Femur (tissue), 1 donor: ENCODE results near the gene ATP2C1.
"Not testable (repeated sequence)": the region's sequence is repeated elsewhere in the genome, so short reads cannot be mapped to it uniquely, and the experiment has no call there.

Experiments used
- DNase-seq: peaks from one replicate; pipeline ENCODE4 v3.0.0-alpha.2; 2017

The ATP2C1 gene

DNA sequence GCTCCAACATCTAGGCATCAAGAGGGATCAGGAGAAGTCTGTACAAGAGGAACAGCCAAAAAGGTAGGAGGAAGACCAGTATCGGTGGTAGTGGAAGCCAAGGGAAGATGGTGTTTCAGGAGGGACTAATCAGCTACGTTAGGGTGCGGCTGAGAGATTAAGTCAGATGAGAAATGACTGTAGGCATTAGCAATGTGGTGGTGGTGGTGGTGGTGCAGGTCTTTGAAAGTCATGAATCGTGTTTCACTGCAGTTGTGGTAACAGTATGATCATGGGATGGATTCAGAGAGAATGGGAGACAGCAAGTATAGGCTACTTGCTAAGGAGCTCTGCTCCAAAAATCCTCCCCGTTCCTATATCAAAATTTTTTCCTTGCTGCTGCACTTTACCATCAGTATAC is 97.2 kb downstream of the ATP2C1 start:
- DNase-seq, result no peak

- no peak for DNase-seq
Measured at GRCh38 chr3:130992344-130992743, 98.5 kb downstream of the ATP2C1 start.

DNA sequence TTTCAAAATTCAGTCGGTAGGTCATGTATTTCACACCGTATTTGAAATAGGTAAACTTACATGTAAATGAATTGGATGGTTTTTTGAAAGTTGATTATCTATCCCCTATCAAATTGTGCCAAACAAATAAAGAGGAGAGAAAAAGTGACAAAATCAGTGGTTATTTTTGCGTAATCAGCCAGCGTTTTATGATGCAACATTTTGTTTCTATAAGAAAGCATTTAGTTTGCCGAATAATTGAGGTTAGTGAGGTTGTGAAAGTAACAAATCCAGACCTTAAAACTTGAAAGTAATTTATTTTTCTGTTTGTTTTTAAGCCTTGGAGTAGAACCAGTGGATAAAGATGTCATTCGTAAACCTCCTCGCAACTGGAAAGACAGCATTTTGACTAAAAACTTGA is 103.4 kb downstream of the ATP2C1 start:
- no peak for DNase-seq

DNA sequence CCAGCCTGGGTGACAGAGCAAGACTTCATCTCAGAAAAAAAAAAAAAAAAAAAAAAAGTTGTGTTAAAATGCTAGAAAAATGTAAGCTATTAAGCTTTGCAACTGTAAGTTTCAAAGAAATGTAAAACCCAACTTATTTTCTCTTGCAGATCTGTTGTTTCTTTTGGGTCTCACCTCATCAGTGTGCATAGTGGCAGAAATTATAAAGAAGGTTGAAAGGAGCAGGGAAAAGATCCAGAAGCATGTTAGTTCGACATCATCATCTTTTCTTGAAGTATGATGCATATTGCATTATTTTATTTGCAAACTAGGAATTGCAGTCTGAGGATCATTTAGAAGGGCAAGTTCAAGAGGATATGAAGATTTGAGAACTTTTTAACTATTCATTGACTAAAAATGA is 107.2 kb downstream of the ATP2C1 start:
- no peak for DNase-seq

- DNase-seq, result no peak
Measured at GRCh38 chr3:131004603-131005002, 110.7 kb downstream of the ATP2C1 start.

DNA sequence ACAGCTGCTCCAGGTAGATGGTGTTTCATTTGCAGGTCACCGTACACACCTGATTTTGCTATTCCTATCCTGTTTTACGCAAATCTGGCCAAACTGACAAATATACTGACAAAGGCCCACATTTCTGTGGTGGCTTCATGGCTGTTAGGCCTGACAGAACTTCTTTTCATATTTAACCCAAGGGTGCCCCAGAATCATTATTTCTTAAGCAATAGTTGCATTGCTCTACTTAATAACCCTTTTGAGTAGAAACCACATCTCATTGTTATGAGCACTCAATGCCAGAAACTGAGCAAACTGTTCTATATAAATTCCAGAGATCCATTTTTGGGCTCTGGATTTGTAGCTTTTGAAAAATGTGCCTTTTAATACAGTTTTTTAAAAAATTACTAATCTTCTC is 113.4 kb downstream of the ATP2C1 start:
- DNase-seq, result no peak

DNA sequence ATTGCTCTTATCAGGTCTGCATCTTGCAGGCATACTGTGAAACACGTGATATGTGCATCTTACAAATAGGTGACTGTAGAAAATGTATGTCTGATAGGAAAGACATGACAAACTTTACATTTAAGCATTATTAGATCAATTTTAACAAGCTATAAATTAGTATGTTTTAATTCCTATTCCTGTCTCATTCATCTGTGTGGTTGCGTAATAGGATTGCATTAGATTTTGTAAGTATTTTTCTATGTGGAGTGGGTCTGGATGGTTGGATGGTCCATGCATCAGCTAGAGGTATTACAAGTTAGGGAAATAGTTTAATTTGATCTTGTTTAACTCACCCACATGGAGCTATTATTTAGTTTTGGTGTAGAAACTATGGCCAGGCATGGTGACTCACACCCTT is 113.9 kb downstream of the ATP2C1 start:
- no peak for DNase-seq

DNA sequence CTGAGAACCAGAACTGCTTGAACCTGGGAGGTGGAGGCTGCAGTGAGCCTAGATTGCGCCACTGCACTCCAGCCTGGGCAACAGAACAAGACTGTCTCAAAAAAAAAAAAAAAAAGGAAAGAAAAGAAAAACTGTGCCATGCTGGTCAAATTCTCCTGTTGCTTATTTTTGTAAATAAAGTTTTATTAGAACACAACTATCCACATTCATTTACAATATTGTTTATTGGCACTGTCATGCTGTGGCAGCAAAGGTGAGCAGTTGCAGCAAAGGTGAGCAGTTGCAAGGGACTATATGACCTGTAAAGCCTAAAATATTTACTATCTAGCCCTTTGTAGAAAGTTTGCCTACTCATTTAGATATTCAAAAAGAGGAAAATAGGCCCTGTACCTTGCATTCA is 114.4 kb downstream of the ATP2C1 start:
- DNase-seq, result no peak

DNA sequence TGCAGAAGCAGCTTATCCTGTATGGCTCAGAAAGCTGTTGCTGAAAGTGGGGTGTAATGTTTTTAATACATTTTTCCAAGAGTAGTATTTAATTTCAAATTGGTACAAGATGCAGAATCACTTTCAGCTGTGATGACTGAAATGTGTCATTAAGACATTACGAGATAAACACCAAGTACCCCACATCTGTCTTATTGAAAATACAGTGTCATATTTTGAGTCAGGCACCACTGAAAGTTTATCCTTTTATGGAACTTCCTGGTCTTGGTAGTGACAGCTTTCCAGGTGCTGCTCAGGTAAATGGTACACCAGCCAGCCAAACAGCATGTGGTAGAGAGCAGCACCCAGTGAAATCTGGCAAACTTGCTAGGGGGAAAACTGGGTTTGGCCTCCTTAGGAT is 115.8 kb downstream of the ATP2C1 start:
- DNase-seq, result no peak

DNA sequence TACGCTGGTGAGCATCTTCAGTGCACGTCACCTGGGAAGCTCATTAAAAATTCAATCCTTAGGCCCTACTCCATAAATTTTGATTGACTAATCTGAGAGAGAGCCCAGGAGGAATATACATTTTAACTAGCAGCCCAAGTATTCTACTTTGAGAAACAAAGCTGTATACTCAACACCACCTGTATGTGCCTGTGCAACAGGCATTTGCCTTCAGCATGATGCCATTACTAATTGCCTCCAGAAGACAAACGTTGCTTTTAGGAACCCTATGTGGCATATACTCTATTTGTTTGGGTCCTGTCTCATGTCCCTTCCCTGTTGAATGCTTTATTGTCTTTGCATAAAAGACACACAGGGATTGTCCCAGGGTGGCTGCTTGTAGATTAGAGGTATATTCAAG is 125.1 kb downstream of the ATP2C1 start:
- no peak for DNase-seq

DNA sequence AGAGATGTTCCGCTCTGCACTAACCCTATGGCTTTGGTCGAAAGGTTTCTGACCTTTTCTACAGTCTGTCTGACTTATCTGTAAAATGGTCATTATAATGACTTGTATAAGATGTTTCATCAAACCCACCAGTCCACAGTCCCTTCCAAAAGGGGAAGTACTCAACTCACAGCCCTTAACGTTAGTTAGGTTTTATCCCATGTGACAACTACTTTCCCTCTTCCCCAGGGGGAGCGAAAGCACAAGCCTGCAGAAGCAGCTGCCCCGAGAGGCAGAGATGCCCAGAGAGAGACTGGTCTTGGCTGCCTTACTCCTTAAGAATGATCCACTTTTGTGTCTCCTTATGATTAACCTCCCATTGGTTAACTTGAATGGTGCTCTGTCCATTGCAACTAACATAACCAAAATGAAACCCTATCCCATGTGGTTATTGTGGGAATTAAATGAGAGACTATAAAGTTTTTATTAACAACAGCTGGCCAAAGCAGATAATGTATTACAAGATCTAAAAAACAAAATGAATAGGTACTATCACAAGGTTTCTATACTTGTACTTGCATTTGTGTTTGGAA is 126.3 kb downstream of the ATP2C1 start:
- DNase-seq, result no peak

GRCh38 chr3:131025539-131025938 is 131.7 kb downstream of the ATP2C1 start:
- DNase-seq, result no peak

GRCh38 chr3:131026321-131027151 is 132.7 kb downstream of the ATP2C1 start, which contains the start of the genes ASTE1 and NEK11:
Gene ASTE1, minus strand, starts transcription at chr3:131026825. Its CDS starts 1,519 bp downstream, at chr3:131025306.
Gene NEK11, plus strand, starts transcription at chr3:131026877. Its CDS starts 2,832 bp downstream, at chr3:131029709.
- DNase-seq, result peak; percentile 95

GRCh38 chr3:131028844-131029243 is 135.0 kb downstream of the ATP2C1 start:
- DNase-seq, result no peak

- DNase-seq, result no peak
Measured at GRCh38 chr3:131031660-131032059, 137.8 kb downstream of the ATP2C1 start.

GRCh38 chr3:131033480-131034080 is 139.7 kb downstream of the ATP2C1 start:
- DNase-seq, result no peak

DNA sequence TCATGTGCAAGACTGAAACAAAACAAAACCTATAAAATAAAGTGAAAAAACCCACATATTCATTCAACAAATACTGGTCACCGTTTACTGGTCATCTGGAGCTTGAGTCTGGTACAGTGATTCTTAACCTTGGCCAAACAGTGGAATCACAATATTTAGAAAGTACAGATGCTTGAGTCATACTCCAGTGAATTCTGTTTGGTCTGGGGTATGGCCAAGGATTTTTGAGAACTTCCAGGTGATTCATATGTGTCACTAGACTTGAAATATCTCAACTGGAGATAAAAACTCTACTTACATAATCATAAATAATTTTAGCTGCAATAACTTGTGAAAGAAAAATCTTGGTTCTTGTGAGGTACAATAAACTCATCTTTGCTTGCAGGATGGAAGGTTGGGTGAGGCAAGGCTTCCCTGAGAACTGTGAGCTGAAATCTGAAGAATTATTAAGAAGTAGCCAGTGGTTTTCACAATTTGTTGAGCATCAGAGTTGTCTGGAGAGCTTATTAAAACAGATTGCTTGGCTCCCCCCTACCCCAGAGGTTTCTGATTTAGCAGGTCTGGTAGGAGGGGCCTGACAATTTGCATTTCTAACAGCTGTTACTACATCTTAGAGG is 142.4 kb downstream of the ATP2C1 start:
- no peak for DNase-seq

DNA sequence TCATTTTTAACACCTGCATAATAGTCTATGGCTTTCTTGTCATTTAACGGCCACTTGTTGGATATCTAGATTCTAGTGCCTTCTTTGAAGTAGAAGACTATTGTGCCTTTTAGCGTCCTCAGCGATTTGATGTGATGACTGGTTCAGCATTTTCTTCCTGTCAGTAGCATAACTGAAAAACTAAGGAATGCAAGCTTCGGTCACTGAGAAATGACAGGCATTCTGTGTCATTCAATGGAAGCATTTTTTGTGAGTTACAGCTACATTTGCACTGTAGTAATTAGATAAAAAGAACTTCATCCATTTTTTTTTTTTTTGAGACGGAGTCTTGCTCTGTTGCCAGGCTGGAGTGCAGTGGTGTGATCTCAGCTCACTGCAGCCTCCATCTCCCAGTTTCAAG is 143.1 kb downstream of the ATP2C1 start:
- DNase-seq, result no peak

- DNase-seq, result no peak
Measured at GRCh38 chr3:131038326-131038725, 144.4 kb downstream of the ATP2C1 start.

GRCh38 chr3:131042271-131042985 is 148.5 kb downstream of the ATP2C1 start:
- not testable (repeated sequence) for DNase-seq

GRCh38 chr3:131047582-131047981 is 153.7 kb downstream of the ATP2C1 start:
- DNase-seq, result no peak

GRCh38 chr3:131048030-131048429 is 154.1 kb downstream of the ATP2C1 start:
- no peak for DNase-seq

GRCh38 chr3:131050001-131050400 is 156.1 kb downstream of the ATP2C1 start:
- DNase-seq, result no peak
